ENCODE data around the gene DBNL. TPM values are rescaled to one million over a fixed set of nuclear protein-coding genes. Genes with fewer than 3 reads are reported as not detected.

Gene DBNL
- total RNA-seq, 1 donor from 2014 or later: 68.0 TPM

DNA sequence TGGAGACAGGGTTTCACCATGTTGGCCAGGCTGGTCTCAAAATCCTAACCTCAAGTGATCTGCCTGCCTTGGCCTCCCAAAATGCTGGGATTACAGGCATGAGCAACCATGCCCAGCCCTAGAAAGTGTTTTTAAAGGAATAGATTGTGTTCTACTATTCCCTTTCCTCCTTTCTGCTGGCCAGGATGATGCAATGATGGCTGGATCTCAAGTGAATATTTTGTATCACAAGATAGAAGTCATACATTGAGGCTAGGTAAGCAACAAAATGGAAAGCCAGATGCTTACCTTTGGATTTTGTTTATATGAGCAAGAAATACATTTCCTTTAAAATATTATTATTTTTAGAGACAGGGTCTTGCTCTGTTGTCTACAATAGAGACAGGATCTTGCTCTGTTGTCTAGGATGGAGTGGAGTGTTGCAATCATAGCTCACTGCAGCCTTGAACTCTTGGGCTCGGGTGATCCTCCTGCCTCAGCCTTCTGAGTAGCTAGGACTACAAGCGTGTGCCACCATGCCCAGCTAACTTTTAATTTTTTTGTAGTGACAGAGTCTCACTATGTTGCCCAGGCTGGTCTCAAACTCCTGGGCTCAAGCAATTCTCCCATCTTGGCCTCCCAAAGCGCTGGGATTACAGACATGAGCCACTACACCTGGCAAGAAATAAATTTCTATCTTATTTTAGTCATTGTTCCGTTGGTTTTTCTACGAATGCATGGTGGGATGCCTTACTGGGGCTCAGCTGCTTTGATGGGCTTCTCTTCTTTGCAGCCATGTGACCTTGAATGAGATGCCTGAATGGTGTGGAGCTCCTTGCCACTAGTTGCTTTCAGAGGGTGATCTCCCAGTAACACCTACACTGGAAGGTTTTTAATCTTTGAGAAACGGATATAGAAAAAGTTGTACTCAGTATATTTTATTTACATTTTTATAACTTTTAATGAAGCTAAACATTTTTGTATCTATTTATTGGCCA lies 53.9 kb downstream of the DBNL start:
- H3K4me3 Mint-ChIP-seq (ENCODE audit: low read depth): no peak overlapping the region

DNA sequence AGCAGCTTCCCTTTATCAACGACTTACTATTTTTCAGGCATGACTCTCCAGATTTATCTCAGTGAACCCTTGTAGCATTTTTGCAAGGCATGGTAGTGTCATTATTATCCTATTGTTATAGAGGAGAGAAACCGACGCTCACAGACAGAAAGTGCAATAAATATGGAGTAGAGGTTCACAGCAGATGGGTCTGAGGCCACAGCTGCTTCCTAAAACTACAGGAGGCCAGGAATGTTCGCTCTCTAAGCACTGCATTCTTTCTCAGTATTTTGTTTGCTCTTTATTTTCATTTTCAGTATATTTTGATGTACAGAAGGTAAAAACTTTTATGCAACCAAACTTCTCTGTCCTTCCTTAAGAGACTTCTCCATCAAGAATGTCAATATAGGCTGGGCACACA lies 55.2 kb downstream of the DBNL start:
- Mint-ChIP-seq H3K4me1 (ENCODE audit: low read depth) (peaks cover 1% of the 10 kb centered on the region), H3K9me3 (ENCODE audit: low read depth) (no peaks in the 10 kb centered on the region), H3K4me3 (ENCODE audit: low read depth) (no peak overlapping the region), H3K36me3 (ENCODE audit: insufficient read depth) (no peaks in the 10 kb centered on the region), H3K27ac (no peak overlapping the region), H3K27me3 (peaks cover 22% of the 10 kb centered on the region)
- DNase-seq (ENCODE audit: low spot score, unreplicated experiment): no peak
- TF ChIP-seq, protein P1, sequence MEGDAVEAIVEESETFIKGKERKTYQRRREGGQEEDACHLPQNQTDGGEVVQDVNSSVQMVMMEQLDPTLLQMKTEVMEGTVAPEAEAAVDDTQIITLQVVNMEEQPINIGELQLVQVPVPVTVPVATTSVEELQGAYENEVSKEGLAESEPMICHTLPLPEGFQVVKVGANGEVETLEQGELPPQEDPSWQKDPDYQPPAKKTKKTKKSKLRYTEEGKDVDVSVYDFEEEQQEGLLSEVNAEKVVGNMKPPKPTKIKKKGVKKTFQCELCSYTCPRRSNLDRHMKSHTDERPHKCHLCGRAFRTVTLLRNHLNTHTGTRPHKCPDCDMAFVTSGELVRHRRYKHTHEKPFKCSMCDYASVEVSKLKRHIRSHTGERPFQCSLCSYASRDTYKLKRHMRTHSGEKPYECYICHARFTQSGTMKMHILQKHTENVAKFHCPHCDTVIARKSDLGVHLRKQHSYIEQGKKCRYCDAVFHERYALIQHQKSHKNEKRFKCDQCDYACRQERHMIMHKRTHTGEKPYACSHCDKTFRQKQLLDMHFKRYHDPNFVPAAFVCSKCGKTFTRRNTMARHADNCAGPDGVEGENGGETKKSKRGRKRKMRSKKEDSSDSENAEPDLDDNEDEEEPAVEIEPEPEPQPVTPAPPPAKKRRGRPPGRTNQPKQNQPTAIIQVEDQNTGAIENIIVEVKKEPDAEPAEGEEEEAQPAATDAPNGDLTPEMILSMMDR (IDR thresholded peaks at IDR 0.05; ENCODE audit: unreplicated experiment): no peak

More for the DNA sequence above, 53.9 kb downstream of the DBNL start:
- peaks cover under 1% of the 10 kb centered on the region for H3K4me1 Mint-ChIP-seq (ENCODE audit: low read depth)
- H3K9me3 Mint-ChIP-seq (ENCODE audit: low read depth): no peaks in the 10 kb centered on the region
- no peak for DNase-seq (ENCODE audit: low spot score, unreplicated experiment)
- TF ChIP-seq, protein P1 (IDR thresholded peaks at IDR 0.05; ENCODE audit: unreplicated experiment): no peak
- H3K36me3 Mint-ChIP-seq (ENCODE audit: insufficient read depth): no peaks in the 10 kb centered on the region
- peaks cover 20% of the 10 kb centered on the region for H3K27me3 Mint-ChIP-seq
- H3K27ac Mint-ChIP-seq: no peak overlapping the region

DNA sequence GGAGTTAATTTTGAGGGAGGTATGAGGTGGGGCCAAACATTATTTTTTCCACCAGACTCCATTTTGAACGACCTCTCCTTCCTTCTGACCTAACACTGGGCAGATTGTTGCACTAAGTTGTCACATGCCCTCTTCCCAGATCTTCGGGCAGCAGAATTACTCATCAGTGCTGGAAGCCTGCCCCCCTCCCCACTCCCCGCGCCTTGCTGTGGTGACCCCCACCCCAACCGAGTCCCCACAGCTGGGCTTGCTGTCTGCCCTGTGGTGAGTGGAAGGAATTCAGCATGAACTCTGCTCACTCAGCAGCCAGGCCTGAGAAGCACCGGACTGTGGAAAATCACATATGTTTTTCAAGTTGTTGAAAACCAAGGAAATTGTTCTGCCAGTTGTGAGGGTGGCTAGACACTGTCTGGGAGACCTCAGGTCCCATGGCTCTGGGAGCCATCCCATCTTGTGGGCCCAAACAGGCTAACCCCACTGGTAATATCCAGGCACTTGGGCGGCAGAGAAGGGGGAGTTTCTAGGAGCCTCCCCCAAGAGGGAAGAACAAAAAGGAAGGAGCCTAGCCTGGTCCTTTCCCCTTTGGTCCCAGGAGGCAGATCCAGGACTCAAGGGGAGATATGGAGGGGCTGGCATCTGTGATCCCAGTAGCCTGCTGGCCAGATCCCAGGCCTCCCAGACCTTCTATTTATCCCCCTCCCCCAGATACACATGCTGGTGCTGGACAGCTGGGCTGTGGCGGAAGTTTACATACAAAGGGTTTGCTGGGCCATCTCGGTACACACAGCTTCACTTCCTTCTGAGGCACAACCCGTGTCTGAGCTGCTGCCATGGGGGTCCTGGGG lies 56.2 kb downstream of the DBNL start:
- TF ChIP-seq, protein P1 (IDR thresholded peaks at IDR 0.05; ENCODE audit: unreplicated experiment): no peak
- peaks cover 5% of the 10 kb centered on the region for H3K4me1 Mint-ChIP-seq (ENCODE audit: low read depth)
- peaks cover 27% of the 10 kb centered on the region for H3K27me3 Mint-ChIP-seq
- DNase-seq (ENCODE audit: low spot score, unreplicated experiment): no peak
- no peak overlapping the region for H3K27ac Mint-ChIP-seq
- H3K36me3 Mint-ChIP-seq (ENCODE audit: insufficient read depth): no peaks in the 10 kb centered on the region
- no peak overlapping the region for H3K4me3 Mint-ChIP-seq (ENCODE audit: low read depth)
- H3K9me3 Mint-ChIP-seq (ENCODE audit: low read depth): no peaks in the 10 kb centered on the region

DNA sequence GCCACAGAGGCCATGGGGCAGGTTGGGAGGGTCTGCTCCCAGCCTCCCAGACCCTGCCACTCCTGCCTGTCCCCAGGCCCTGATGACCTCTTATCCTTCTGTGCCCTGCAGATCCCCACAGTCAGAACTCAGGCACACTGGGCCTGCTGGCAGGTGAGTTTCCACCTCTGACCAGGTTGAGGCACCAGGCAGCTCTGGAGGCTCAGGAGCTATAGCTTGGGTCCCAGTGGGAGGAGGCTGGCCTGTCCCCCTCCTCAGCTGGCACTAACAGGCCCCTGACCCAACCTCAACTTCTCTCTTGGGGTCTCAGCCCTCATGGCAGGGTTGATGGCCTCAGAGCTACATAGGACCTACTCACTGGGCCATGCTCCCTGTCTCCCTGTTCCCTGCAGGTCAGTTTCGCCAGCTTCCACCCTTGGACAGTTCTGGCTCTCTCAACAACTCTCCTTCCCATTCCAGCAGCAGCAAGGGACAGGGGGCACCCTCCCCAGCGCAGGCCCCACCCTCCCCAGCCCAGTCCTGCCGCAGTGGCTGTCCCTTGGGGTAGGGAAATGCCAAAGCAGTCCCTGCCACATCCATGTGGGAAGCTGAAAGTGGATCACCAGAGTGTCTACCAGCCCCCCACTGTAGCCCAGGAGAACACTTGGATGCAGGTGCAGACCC lies 56.9 kb downstream of the DBNL start:
- H3K4me3 Mint-ChIP-seq (ENCODE audit: low read depth): no peak overlapping the region
- no peaks in the 10 kb centered on the region for H3K36me3 Mint-ChIP-seq (ENCODE audit: insufficient read depth)
- TF ChIP-seq, protein P1 (IDR thresholded peaks at IDR 0.05; ENCODE audit: unreplicated experiment): no peak
- H3K4me1 Mint-ChIP-seq (ENCODE audit: low read depth): peaks cover 5% of the 10 kb centered on the region
- peaks cover 30% of the 10 kb centered on the region for H3K27me3 Mint-ChIP-seq
- no peak overlapping the region for H3K27ac Mint-ChIP-seq
- no peaks in the 10 kb centered on the region for H3K9me3 Mint-ChIP-seq (ENCODE audit: low read depth)
- DNase-seq (ENCODE audit: low spot score, unreplicated experiment): no peak

Measured in progenitor cell of endocrine pancreas (in vitro differentiated cells).